IPS DF 4.7 (cell line): ENCODE results near the gene SLC6A13.
"Not testable (repeated sequence)": the region's sequence is repeated elsewhere in the genome, so short reads cannot be mapped to it uniquely, and the experiment has no call there.

Experiments
- DNase-seq: peaks from one replicate; pipeline ENCODE4 v3.0.0-alpha.2; 2013; ENCODE audit warnings: low spot score; ENCODE audit errors: extremely low read depth

SLC6A13 gene

GRCh38 chr12:265096-265495, 2.5 kb upstream of the SLC6A13 start:
- DNase-seq: no peak

- no peak for DNase-seq
Measured at GRCh38 chr12:264269-264668, 1.6 kb upstream of the SLC6A13 start.

- no peak for DNase-seq
Measured at GRCh38 chr12:263574-263973, 938 bp upstream of the SLC6A13 start.

GRCh38 chr12:262113-262512, 523 bp downstream of the SLC6A13 start:
- no peak for DNase-seq

- no peak for DNase-seq
Measured at GRCh38 chr12:257521-258321, 4.9 kb downstream of the SLC6A13 start.

GRCh38 chr12:256958-257357, 5.7 kb downstream of the SLC6A13 start:
- DNase-seq: no peak

GRCh38 chr12:256225-256624, 6.4 kb downstream of the SLC6A13 start:
- no peak for DNase-seq

GRCh38 chr12:254912-255311, 7.7 kb downstream of the SLC6A13 start:
- no peak for DNase-seq

- no peak for DNase-seq
Measured at GRCh38 chr12:254039-254438, 8.6 kb downstream of the SLC6A13 start.

GRCh38 chr12:253116-253831, 9.4 kb downstream of the SLC6A13 start:
- no peak for DNase-seq

GRCh38 chr12:252636-253035, 10.0 kb downstream of the SLC6A13 start:
- DNase-seq: no peak

GRCh38 chr12:247271-247670, 15.4 kb downstream of the SLC6A13 start:
- no peak for DNase-seq

GRCh38 chr12:243381-243780, 19.3 kb downstream of the SLC6A13 start:
- DNase-seq: no peak

- DNase-seq: no peak
Measured at GRCh38 chr12:242496-242895, 20.1 kb downstream of the SLC6A13 start.

GRCh38 chr12:241266-241665, 21.4 kb downstream of the SLC6A13 start:
- no peak for DNase-seq

GRCh38 chr12:240566-240965, 22.1 kb downstream of the SLC6A13 start:
- DNase-seq: no peak

- no peak for DNase-seq
Measured at GRCh38 chr12:238736-239398, 23.8 kb downstream of the SLC6A13 start.

GRCh38 chr12:238116-238515, 24.5 kb downstream of the SLC6A13 start:
- DNase-seq: no peak

- DNase-seq: no peak
Measured at GRCh38 chr12:237026-237815, 25.4 kb downstream of the SLC6A13 start.

GRCh38 chr12:236445-236844, 26.2 kb downstream of the SLC6A13 start:
- DNase-seq: no peak

GRCh38 chr12:235967-236366, 26.7 kb downstream of the SLC6A13 start:
- not testable (repeated sequence) for DNase-seq
